Raji (cell line): Measurements from ENCODE around the gene MAPRE2.

Experiments used
- POLR2A ChIP-seq: IDR thresholded peaks from 2 replicates; pipeline ENCODE4 v1.6.1; 2011; ENCODE audit warnings: low read depth, low read length, control low read depth; ENCODE audit not compliant: insufficient read depth

Gene MAPRE2

GRCh38 chr18:35040988-35041814 is at the start of gene MAPRE2:
Gene MAPRE2 (plus strand): TSS chr18:35041413. CDS start chr18:35041540, 127 bp downstream.
- TF ChIP-seq POLR2A: peak; percentile 99

DNA sequence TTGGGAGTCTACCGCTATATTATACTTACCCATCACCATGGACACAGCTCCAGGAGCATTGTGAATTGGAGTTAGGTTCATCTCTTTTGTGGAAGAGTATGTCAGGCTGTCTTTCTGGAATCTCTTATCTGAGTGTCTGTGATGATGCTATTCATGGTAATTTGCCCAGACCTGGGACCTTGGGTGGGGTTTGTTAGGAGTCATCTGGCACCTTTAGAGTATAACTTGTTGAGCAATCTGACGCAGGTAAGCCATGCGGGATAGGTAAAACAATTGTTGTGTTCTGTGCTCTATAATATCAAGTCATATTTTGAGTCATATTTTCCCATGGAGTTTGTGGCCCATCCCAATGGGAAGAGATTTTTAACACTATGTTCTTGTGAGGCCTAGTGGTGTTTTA is 49.7 kb upstream of the MAPRE2 start:
- TF ChIP-seq POLR2A: no peak

DNA sequence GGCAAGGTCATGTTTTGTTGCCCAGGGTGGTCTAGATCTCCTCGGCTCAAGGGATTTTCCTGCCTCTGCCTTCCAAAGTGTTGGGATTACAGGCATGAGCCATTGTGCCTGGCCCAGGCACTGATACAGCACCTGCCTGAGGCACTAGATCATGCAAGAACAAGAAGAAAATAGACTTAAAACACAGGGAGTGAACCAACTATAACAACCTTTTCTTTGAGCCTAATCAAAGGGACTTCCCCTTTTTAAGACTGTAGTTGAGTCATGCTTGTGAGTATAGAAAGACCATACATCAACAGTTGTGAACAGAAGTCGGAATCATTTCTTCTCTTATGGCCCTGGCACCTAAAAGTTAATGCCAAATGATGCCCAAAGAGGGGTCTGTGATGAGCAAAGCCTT is 47.9 kb upstream of the MAPRE2 start:
- no peak for TF ChIP-seq POLR2A

GRCh38 chr18:34995746-34996145 is 45.5 kb upstream of the MAPRE2 start:
- TF ChIP-seq POLR2A: no peak

- TF ChIP-seq POLR2A: no peak
Measured at GRCh38 chr18:34998661-34999060, 42.6 kb upstream of the MAPRE2 start.

GRCh38 chr18:34999756-35000289 is 41.4 kb upstream of the MAPRE2 start:
- TF ChIP-seq POLR2A: no peak

- no peak for TF ChIP-seq POLR2A
Measured at GRCh38 chr18:35000457-35000856, 40.8 kb upstream of the MAPRE2 start.

DNA sequence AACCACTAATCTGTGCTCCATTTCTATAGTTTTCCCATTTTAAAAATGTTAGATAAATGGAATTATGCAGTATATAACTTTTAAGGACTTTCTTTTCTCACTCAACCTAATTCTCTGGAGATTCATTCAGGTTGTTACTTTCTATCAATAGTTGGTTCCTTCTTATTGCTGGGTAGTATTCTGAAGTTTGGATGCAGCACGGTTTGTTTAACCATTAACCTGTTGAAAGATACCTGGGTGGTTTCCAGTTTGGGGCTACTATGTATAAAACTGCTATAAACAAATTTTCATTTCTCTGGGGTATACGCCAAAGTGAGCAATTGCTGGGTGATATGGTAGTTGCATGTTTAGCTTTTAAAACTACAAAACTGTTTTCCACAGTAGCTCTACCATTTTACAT is 39.1 kb upstream of the MAPRE2 start:
- no peak for TF ChIP-seq POLR2A

DNA sequence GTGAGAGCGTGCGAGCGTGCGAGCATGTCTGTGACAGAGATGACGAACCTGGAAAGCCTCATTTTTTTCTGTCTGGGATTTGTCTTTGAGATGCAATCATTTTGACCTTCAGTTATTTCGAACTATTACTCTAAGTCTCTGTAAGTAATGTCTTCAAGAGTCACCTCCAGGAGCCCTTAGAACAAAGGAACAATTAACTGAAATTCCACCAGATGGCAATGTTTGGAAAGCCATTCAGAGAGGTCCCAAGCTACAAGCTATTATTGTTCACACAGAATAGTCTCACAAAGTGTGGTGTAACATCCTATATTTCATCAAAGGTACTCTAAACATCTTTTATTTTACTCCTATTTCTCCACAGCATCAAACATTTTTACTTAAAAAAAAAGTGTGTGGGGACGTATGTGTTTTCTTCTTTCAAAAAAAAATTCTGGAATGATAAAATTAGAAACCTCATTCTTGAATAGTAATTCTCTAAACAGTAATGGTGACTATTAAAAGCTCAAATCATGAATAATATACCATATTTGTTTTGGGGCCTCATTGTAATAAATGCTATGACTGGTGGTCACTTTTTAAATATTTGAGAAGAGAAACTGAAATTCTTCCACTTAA is 35.1 kb upstream of the MAPRE2 start:
- no peak for TF ChIP-seq POLR2A

- TF ChIP-seq POLR2A: no peak
Measured at GRCh38 chr18:35010156-35010555, 31.1 kb upstream of the MAPRE2 start.

DNA sequence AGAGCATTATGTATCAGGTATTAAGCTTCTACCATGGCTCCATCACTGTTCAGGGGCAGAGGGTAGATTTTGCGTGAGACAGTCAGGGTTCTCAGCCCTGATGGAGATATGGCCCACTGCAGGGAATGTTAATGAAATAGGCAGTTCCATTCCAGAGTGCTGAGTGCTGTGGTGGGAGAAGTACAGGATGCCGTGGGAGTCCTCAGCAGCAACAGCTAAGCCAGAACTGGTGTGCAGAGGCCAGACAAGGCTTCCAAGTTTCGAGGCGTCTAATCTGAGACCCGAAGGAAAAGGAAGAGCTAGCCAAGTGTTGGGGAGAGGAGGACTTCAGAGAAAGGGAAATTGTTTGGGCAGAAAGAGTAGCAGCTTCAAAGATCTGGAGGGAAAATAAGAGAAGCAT is 30.2 kb upstream of the MAPRE2 start:
- no peak for TF ChIP-seq POLR2A

DNA sequence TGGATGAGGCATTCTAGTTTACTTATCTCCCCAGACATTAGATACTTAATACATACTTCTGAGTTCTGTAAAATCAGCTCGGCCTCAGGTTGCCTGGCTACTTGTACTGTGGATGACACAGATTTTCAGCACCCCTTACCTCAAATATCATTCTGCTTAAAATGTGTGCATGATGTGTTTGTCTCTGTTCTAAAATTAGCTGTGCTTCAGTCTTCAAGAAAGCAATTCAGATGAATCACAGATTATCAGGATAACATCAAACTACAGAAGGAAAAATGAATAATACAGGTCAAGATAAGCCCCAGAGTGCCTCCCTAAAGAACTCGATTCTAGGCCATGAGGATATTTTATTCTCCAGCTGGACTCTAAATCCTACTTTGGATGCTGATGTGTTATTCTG is 21.3 kb upstream of the MAPRE2 start:
- no peak for TF ChIP-seq POLR2A

- no peak for TF ChIP-seq POLR2A
Measured at GRCh38 chr18:35022426-35023001, 18.7 kb upstream of the MAPRE2 start.

- TF ChIP-seq POLR2A: no peak
Measured at GRCh38 chr18:35024196-35024595, 17.0 kb upstream of the MAPRE2 start.

DNA sequence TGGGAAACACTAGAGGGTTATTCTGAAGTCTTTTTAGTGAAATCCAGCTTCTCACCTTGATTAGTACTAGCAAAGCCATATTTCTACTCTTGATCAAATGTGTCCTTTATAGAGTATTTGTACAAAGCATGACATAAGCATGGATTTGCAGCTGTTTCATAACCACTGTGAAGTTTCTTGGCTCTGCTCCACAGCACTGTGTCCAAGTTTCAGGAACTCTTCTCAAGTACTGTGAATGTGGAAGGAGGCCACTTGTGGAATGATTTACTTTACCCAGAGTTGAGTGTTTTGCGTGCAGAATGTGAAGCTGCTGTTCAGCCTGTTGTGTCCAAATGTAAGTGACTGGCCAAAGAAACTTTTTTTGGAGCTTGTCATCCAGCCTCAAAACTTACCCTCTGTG is 16.2 kb upstream of the MAPRE2 start:
- no peak for TF ChIP-seq POLR2A
